HG02938 (cell line): ENCODE results near the gene MLH1.
"Not testable (repeated sequence)": the region's sequence is repeated elsewhere in the genome, so short reads cannot be mapped to it uniquely, and the experiment has no call there.

Source experiments
- ATAC-seq: cut with Tn5 transposase; IDR thresholded peaks from one replicate; pipeline ENCODE4 v1.9.1; 2021; ENCODE audit warnings: mild to moderate bottlenecking, moderate library complexity; ENCODE audit not compliant: unreplicated experiment

MLH1 gene

GRCh38 chr3:36993326-36994283, at the start of gene MLH1:
Gene MLH1 (plus strand): TSS chr3:36993518. CDS start chr3:36993548, 30 bp downstream.
- peak; percentile 94 for ATAC-seq

DNA sequence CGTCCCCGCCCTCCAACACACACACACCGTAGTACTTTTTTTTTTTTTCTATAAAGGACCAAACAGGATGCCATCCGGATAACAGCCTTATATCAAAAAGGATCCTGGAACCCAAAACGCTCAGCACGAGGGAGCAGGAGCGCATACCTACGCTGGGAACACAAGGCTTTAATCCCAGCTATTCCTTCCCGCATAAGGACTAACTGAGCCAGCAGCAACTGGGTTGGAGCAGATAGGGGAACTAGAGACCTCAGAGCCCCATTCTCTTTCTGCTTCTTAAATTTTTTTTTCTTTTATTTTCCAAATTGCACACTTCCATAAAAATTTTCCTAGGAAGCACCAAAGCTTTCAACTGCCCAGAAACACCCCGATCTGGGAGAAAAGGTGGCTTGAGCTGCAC, 49.7 kb upstream of the MLH1 start:
- no peak for ATAC-seq

GRCh38 chr3:36944012-36944640, 49.2 kb upstream of the MLH1 start:
- peak; percentile 46 for ATAC-seq

GRCh38 chr3:36944641-36945270, 48.6 kb upstream of the MLH1 start, which contains the start of gene TRANK1:
Gene TRANK1 (minus strand): TSS chr3:36945054. CDS start chr3:36944809, 245 bp downstream.
- peak; percentile 53 for ATAC-seq

DNA sequence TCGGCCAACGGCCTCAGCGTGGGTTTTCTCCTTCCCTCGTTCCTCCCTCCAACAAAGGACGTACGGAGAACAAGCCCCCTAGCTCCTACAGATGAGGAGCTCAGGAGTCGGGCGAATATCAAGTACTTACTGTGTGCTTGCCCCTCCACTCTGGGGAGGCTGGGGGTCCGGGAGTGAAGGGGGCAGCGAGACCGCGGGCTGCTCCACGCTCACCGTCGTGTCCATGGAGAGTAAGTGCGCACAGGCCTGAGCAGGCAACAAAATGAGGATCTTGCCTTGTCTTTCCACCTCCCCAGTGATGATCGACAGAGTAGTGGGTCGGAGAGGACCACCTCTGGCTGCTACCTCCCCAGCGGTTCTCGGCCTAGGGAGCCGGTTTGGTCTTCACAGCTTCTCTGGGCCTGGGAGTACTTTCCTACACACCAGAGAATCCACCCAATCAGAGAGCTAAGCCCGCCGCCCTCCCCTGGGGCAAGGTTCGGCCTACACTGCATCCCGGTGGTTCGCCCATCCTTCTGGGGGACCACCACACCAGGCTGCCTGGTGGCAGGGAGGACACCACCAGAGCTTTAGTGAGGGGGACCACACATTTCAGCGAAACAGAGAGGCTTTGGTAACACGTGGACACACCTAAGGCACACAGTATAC, 47.9 kb upstream of the MLH1 start:
- ATAC-seq, result no peak

GRCh38 chr3:36947814-36948213, 45.5 kb upstream of the MLH1 start:
- not testable (repeated sequence) for ATAC-seq

GRCh38 chr3:36954452-36955134, 38.7 kb upstream of the MLH1 start:
- no peak for ATAC-seq

- no peak for ATAC-seq
Observed at GRCh38 chr3:36956155-36956554, 37.2 kb upstream of the MLH1 start.

GRCh38 chr3:36957063-36957462, 36.3 kb upstream of the MLH1 start:
- ATAC-seq, result no peak

DNA sequence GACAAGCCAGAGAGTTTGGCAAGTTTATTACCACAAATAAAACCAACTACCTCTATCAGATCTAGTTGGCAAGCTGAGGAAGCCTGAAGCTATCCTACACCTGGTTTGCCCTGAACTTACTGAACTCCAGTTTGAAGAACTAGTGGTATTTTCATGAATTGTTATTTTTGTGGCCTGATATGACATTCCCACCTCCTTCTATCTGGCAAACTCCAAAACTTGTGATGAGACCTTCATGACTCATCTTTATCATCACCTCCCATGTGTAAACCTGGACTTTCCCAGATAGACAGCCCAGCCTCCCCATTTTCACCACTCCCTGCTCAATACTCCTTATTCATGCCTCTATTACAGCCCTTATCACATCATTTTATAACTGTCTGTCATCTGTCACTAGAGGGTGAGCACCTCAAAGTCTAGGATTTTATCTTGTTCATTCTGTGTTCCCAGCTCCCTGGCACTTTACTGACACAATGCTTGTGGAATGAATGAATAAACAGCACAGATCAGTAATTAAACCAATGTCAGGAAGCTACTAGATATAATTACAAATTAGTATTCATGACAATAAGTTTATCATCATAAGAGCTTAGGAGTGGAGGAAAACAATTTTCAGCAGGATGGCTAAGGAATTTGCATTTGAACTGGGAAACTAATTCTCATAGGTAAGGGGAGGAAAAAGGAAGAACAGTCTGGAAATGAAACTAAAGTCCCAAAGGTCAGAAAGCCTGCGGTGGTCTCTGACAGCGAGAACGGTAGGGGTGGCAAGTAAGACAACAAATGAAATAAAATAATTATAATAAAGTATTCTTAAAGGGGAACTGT, 35.2 kb upstream of the MLH1 start:
- ATAC-seq, result no peak

DNA sequence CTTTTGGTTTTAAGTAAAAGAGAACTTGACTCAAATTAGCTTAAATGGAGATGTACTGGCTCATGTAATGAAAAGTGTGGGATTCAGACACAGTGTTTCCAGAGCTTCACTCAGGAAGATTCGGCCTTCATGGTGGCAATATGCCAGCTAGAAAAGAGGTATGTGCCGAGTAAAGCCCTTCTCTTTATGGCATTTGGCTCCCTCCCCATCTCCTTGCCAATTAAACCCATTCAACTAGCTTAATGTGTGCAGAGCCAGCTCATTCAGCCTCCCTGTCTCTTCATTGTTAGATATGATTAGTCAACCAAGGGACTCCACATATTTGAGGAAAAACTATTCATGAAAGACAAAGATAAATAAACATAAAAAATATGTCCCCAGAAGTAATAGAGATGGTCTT, 33.5 kb upstream of the MLH1 start:
- no peak for ATAC-seq

GRCh38 chr3:36960502-36960901, 32.8 kb upstream of the MLH1 start:
- ATAC-seq, result no peak

DNA sequence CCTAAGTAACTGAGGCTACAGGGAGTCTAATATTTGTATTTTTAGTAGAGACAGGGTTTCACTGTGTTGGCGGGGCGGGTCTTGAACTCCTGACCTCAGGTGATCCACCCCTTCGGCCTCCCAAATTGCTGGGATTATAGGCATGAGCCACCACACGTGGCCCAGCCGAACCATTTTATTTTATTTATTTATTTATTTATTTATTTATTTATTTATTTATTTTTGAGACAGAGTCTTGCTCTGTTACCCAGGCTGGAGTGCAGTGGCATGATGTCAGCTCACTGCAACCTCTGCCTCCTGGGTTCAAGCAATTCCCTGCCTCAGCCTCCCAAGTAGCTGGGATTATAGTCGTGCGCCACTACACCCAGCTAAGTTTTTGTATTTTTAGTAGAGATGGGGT, 30.3 kb upstream of the MLH1 start:
- ATAC-seq, result not testable (repeated sequence)

DNA sequence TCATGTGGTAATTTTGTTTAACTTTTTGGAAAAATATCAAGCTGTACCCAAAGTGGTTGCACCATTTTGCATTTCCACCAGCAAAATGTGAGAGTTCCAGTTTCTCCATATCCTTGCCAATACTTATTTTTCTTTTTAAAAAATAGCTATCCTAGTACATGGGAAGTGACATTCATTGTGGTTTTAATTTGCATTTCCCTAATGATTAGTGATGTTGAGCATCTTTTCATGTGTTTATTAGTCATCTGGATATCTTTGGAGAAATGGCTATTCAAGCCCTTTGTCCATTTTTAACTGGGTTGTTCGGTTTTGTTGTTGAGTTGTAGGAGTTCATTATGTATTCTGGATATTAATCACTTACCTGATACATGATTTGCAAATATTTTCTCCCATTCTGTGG, 29.0 kb upstream of the MLH1 start:
- ATAC-seq, result no peak

DNA sequence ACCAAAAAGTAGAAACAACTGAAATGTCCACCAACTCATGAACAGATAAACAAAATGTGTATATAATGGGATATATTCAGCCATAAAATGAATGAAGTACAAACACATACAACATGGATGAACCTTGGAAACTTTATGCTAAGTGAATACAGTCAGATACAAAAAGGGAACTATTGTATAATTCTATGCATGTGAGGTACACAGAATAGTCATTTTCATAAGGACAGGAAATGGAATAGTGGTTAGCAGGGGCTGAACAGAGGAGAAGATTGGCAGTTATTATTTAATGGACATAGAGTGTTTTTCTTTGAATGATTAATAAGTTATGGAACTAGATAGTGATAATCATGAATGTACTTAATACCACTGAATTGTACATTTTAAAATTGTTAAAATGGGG, 28.5 kb upstream of the MLH1 start:
- peak; percentile 59 for ATAC-seq

- no peak for ATAC-seq
Observed at GRCh38 chr3:36965440-36965839, 27.9 kb upstream of the MLH1 start.

GRCh38 chr3:36969085-36969484, 24.2 kb upstream of the MLH1 start:
- ATAC-seq, result no peak

DNA sequence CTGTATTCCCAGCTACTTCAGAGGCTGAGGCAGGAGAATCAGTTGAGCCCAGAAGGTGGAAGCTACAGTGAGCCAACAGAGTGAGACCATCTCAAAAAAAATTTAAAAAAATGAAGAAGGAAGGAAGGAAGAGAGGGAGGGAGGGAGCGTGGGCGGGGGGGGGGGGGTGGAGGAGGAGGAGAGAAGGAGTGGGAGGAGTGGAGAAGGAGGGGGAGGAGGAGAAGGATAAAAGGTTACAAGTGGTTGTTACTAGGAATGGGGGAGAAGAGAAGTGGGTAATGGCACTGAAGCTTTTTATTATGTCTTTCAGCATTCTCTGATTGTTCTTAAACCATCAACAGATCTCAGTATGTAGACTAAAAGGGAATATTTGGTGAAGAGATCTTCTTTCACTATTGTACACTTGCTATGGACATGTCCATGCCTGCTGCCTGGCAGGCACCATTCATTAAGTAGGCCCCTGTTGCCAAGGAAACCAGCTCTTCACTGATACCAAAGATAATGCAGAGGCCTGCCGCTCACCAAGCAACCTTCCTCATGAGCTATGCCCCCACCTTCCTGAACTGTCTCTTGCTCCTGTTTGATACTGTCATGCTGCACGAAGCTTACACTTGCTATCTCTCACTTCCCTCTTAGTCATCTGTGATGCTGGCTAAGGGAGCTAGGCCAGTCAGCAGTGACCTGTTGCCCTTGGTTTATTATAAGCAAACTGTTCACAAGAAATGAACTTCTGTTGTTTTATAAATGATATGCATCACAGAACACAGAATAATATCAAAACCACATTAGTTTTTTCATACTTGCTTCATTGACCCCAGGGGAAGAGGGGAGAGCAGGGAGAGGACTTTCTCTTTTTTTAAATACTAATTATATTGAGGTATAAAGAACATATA, 23.5 kb upstream of the MLH1 start:
- peak; percentile 99 for ATAC-seq

DNA sequence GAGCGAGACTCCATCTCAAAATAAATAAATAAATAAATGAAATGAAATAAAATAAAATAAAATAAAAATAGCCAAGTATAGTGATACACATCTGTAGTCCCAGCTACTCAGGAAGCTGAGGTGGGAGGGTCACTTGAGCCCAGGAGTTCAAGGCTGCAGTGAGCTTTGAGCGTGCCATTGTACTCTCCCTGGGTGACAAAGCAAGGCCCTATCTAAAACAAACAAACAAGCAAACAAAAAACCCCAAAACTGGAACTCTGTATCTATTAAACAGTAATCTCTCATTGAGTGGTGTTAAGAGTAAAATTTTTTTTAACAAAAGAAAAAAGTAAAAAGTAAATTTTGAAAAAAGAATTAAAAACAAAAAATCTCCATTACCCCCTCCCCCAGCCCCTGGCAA, 21.2 kb upstream of the MLH1 start:
- no peak for ATAC-seq
